ENCODE data around the gene LNX1.

DNA sequence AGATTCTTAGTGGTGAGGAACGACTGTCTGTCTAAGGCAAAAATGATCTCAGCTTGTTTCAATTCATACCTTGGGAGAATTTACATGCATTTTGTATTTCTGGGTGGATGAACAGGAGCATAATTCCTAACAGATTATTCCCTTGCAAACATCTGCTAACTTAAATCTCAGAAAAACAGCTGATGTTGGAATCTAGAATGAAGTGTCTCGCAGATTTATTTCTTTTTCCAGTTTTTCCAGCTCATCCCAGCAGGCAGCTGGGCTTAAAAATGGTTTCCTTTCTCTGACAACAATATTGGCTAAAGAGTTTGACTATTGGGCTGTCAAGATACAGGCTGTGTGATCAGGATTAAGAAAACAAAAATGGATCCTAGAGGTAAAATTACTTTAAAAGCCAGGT is 1.1 kb downstream of the LNX1 start:
- TF ChIP-seq NR2F1 (CRISPR knock-in tag; IDR thresholded peaks at IDR 0.05) (no peak), EP300 (IDR thresholded peaks at IDR 0.05; ENCODE audit: low read depth in 2 of 2, low read length in 2 of 2) (no peak), EP300 (CRISPR knock-in tag; IDR thresholded peaks at IDR 0.05; ENCODE audit: borderline replicate concordance) (no peak), SMC3 (IDR thresholded peaks at IDR 0.05; ENCODE audit: low read length) (no peak)

All from HepG2 (cell line).